ENCODE measurements around the gene LCP2.

The LCP2 gene

GRCh38 chr5:170334626-170335025, 37.0 kb upstream of the LCP2 start:
- DNase-seq: no peak
- Histone ChIP-seq H3K36me3 (no peaks in the 10 kb centered on the region), H3K27me3 (peaks cover 4% of the 10 kb centered on the region; the same call in 1 of the 2 replicates), H3K4me3 (ENCODE audit: low read depth, low read length) (no peak overlapping the region), H3K4me1 (no peaks in the 10 kb centered on the region), H3K9me3 (no peaks in the 10 kb centered on the region)
- no peak for TF ChIP-seq CTCF (IDR thresholded peaks at IDR 0.05; ENCODE audit: low read depth, low read length)

- H3K4me1 ChIP-seq: no peaks in the 10 kb centered on the region
- no peak for DNase-seq
Measured at GRCh38 chr5:170333161-170333910, 35.8 kb upstream of the LCP2 start.

GRCh38 chr5:170332058-170332457, 34.5 kb upstream of the LCP2 start:
- H3K4me3 ChIP-seq (ENCODE audit: low read depth, low read length): no peak overlapping the region

More at GRCh38 chr5:170333161-170333910, 35.8 kb upstream of the LCP2 start:
- Histone ChIP-seq H3K27me3 (peaks cover 4% of the 10 kb centered on the region; the same call in 1 of the 2 replicates), H3K4me3 (ENCODE audit: low read depth, low read length) (no peak overlapping the region), H3K36me3 (no peaks in the 10 kb centered on the region), H3K9me3 (no peaks in the 10 kb centered on the region)
- TF ChIP-seq CTCF (IDR thresholded peaks at IDR 0.05; ENCODE audit: low read depth, low read length): no peak

GRCh38 chr5:170330568-170331054, 33.0 kb upstream of the LCP2 start:
- peaks cover 4% of the 10 kb centered on the region; the same call in 1 of the 2 replicates for H3K27me3 ChIP-seq
- no peak for TF ChIP-seq CTCF (IDR thresholded peaks at IDR 0.05; ENCODE audit: low read depth, low read length)
- no peaks in the 10 kb centered on the region for H3K4me1 ChIP-seq
- no peak overlapping the region for H3K4me3 ChIP-seq (ENCODE audit: low read depth, low read length)
- H3K36me3 ChIP-seq: no peaks in the 10 kb centered on the region
- no peaks in the 10 kb centered on the region for H3K9me3 ChIP-seq
- no peak for DNase-seq

More at GRCh38 chr5:170332058-170332457, 34.5 kb upstream of the LCP2 start:
- peaks cover 4% of the 10 kb centered on the region; the same call in 1 of the 2 replicates for H3K27me3 ChIP-seq
- no peak for DNase-seq
- TF ChIP-seq CTCF (IDR thresholded peaks at IDR 0.05; ENCODE audit: low read depth, low read length): no peak
- H3K4me1 ChIP-seq: no peaks in the 10 kb centered on the region
- no peaks in the 10 kb centered on the region for H3K36me3 ChIP-seq
- H3K9me3 ChIP-seq: no peaks in the 10 kb centered on the region

- TF ChIP-seq CTCF (IDR thresholded peaks at IDR 0.05; ENCODE audit: low read depth, low read length): no peak
- peaks cover 4% of the 10 kb centered on the region; the same call in 1 of the 2 replicates for H3K27me3 ChIP-seq
- no peaks in the 10 kb centered on the region for H3K36me3 ChIP-seq
- H3K9me3 ChIP-seq: no peaks in the 10 kb centered on the region
- H3K4me3 ChIP-seq (ENCODE audit: low read depth, low read length): no peak overlapping the region
- no peak for DNase-seq
- no peaks in the 10 kb centered on the region for H3K4me1 ChIP-seq
Measured at GRCh38 chr5:170329524-170329923, 31.9 kb upstream of the LCP2 start.

- no peak for TF ChIP-seq CTCF (IDR thresholded peaks at IDR 0.05; ENCODE audit: low read depth, low read length)
- no peaks in the 10 kb centered on the region for H3K36me3 ChIP-seq
- H3K27me3 ChIP-seq: no peaks in the 10 kb centered on the region; the same call in 1 of the 2 replicates
- no peak for DNase-seq
- no peak overlapping the region for H3K4me3 ChIP-seq (ENCODE audit: low read depth, low read length)
- H3K4me1 ChIP-seq: no peaks in the 10 kb centered on the region
- H3K9me3 ChIP-seq: no peaks in the 10 kb centered on the region
Measured at GRCh38 chr5:170327829-170328228, 30.3 kb upstream of the LCP2 start.
